Kidney (tissue), 14 donors: ENCODE results near the gene NCOA1. TPM values are rescaled to one million over a fixed set of nuclear protein-coding genes. Genes with fewer than 3 reads are reported as not detected.
"Not testable (repeated sequence)": the region's sequence is repeated elsewhere in the genome, so short reads cannot be mapped to it uniquely, and the experiment has no call there.

ENCODE experiments used
- DNase-seq, 5 donors: peaks; one replicate each; pipeline ENCODE4 v3.0.0-alpha.2; 2013 to 2020
- FAIRE-seq: peaks from 2 replicates; lab custom pipeline; 2012; peaks lifted over from hg19 to GRCh38; lab: Jason Lieb, UNC
- H3K27ac ChIP-seq, 2 donors: one replicate each; pipeline ENCODE4 v1.7.0; 2013; ENCODE audit warnings: low read depth in 2 of 2, low read length in 2 of 2, inconsistent platforms in 1 of 2
- H3K27me3 ChIP-seq: one replicate; pipeline ENCODE4 v1.7.1; 2013; ENCODE audit warnings: low read length, inconsistent platforms; ENCODE audit not compliant: control insufficient read depth, insufficient read depth
- H3K36me3 ChIP-seq, 3 donors: one replicate each; pipeline versions ENCODE4 v1.7.0 to v1.7.1; 2013; ENCODE audit warnings: low read length in 3 of 3, control low read depth in 1 of 3, inconsistent platforms in 1 of 3; ENCODE audit not compliant: insufficient read depth in 3 of 3, control insufficient read depth in 2 of 3
- H3K4me1 ChIP-seq, 3 donors: one replicate each; pipeline versions ENCODE4 v1.7.0 to v1.7.1; 2013; ENCODE audit warnings: low read length in 3 of 3, inconsistent platforms in 1 of 3, low read depth in 1 of 3; ENCODE audit not compliant: control insufficient read depth in 2 of 3, insufficient read depth in 2 of 3
- H3K4me3 ChIP-seq, 3 donors: one replicate each; pipeline versions ENCODE4 v1.7.0 to v1.8.1; 2013; ENCODE audit warnings: low read length in 3 of 3, control low read depth in 1 of 3, inconsistent platforms in 1 of 3
- H3K9ac ChIP-seq, 3 donors: one replicate each; pipeline versions ENCODE4 v1.7.0 to v1.7.1; 2013; ENCODE audit warnings: low read length in 3 of 3, control low read depth in 1 of 3, inconsistent platforms in 1 of 3
- H3K9me3 ChIP-seq, 3 donors: one replicate each; pipeline versions ENCODE4 v1.7.0 to v1.7.1; 2013; ENCODE audit warnings: low read length in 3 of 3, control low read depth in 1 of 3, inconsistent platforms in 1 of 3; ENCODE audit not compliant: control insufficient read depth in 2 of 3, insufficient read depth in 1 of 3
- intact Hi-C: fragments of 100-400 bp; cut with DNase I; formaldehyde crosslinking; loops from one replicate; pipeline ENCODE4 v1.11.1; 2022
- polyA plus RNA-seq: library from polyadenylated mRNA; stranded (reverse); fragments of 350-450 nt; fragmentation: Illumina TruSeq; extraction: RNeasy Lipid Tissue Mini Kit (QIAGEN cat#74804); gene quantifications from one replicate; pipeline ENCODE4 v1.2.3, GENCODE V29; 2014; ENCODE audit warnings: low read depth, low replicate concordance; ENCODE audit not compliant: insufficient read depth
- total RNA-seq: library from RNA; stranded (reverse); fragmentation: NEBNext Ultra II Directional; extraction: Animal tissue kit (Norgen Biotek cat#: 25700); gene quantifications from one replicate; pipeline ENCODE4 v1.2.1, GENCODE V29; 2021
- TF ChIP-seq, protein P1 (sequence below): IDR thresholded peaks from 3 replicates; pipeline ENCODE4 v1.5.1; 2012; ENCODE audit warnings: mild to moderate bottlenecking, moderate library complexity, borderline replicate concordance; ENCODE audit not compliant: insufficient read depth; ENCODE audit errors: extremely low read depth
- donor health status: control.
- donor health status: control.
- donor health status: control.
- donor health status: control.
- donor health status: control.
- donor health status: DM: yes; HTN: yes; CAD: no.
- donor health status: Normal renal cell carcinoma (clear cell type).

The NCOA1 gene
- total and polyA plus RNA-seq, 2 donors from 2014 or later = 11.6 to 41.5 TPM

DNA sequence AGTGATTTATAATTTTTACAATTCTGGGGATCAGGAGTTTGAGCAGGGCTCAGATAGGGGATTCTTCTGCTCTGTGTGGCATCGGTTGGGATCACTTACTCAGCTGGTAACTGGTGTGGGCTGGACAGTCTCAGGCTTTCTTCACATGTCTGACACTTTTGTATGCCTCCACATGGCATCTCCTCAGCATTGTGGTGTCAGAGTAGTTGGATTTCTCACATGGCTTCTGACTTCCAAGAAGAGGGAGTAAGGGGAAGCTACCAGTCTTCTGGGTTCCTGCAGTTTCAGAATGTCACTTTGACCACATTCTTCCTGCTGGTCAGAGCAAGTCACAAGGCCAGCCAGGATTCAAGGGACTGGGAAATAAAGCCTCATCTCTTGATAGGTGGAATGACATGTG is 55.6 kb downstream of the NCOA1 start:
- FAIRE-seq (no peak), DNase-seq (no peak)
- TF ChIP-seq, protein P1, sequence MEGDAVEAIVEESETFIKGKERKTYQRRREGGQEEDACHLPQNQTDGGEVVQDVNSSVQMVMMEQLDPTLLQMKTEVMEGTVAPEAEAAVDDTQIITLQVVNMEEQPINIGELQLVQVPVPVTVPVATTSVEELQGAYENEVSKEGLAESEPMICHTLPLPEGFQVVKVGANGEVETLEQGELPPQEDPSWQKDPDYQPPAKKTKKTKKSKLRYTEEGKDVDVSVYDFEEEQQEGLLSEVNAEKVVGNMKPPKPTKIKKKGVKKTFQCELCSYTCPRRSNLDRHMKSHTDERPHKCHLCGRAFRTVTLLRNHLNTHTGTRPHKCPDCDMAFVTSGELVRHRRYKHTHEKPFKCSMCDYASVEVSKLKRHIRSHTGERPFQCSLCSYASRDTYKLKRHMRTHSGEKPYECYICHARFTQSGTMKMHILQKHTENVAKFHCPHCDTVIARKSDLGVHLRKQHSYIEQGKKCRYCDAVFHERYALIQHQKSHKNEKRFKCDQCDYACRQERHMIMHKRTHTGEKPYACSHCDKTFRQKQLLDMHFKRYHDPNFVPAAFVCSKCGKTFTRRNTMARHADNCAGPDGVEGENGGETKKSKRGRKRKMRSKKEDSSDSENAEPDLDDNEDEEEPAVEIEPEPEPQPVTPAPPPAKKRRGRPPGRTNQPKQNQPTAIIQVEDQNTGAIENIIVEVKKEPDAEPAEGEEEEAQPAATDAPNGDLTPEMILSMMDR = no peak
- intact Hi-C loops = no loop called here
- Histone ChIP-seq H3K9me3 (peaks cover 0 to 6% (median 0%) of the 10 kb centered on the region in 3 donors), H3K27ac (no peak overlapping the region), H3K4me1 (no peaks in the 10 kb centered on the region), H3K36me3 (no peaks in the 10 kb centered on the region), H3K4me3 (no peak overlapping the region), H3K27me3 (no peaks in the 10 kb centered on the region), H3K9ac (no peak overlapping the region)

DNA sequence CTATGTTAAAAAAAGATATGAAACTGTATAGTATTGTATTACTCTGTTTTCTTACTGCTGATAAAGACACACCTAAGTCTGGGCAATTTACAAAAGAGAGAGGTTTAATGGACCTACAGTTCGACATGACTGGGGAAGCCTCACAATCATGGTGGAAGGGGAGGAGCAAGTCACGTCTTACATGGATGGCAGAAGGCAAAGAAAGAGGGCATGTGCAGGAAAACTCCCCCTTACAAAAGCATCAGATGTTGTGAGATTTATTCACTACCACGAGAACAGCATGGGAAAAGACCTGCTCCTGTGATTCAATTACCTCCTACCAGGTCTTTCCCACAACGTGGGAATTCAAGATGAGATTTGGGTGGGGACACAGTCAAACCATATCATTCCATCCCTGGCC is 57.0 kb downstream of the NCOA1 start:
- Histone ChIP-seq H3K9ac (no peak overlapping the region), H3K4me3 (no peak overlapping the region), H3K4me1 (no peaks in the 10 kb centered on the region), H3K27ac (no peak overlapping the region), H3K36me3 (no peaks in the 10 kb centered on the region), H3K27me3 (no peaks in the 10 kb centered on the region), H3K9me3 (peaks cover 0 to 6% (median 0%) of the 10 kb centered on the region in 3 donors)
- DNase-seq (no peak), FAIRE-seq (no peak)
- TF ChIP-seq, protein P1 = no peak
- intact Hi-C loops = no loop called here

DNA sequence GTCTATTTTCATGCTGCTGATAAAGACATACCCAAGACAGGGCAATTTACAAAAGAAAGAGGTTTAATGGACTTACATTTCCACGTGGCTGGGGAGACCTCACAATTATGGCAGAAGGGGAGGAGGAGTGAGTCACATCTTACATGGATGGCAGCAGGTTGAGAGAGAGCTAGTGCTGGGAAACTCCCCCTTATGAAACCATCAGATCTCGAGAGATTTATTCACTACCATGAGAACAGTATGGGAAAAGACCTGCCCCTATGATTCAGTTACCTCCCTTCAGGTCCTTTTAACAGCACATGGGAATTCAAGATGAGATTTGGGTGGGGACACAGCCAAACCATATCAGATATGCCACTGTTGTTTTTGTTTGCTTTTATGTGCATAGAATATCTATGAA is 59.2 kb downstream of the NCOA1 start:
- H3K27ac ChIP-seq, H3K4me3 ChIP-seq, H3K9me3 ChIP-seq, DNase-seq, intact Hi-C loops, H3K27me3 ChIP-seq, FAIRE-seq, H3K9ac ChIP-seq, H3K36me3 ChIP-seq, H3K4me1 ChIP-seq: not testable (repeated sequence)

DNA sequence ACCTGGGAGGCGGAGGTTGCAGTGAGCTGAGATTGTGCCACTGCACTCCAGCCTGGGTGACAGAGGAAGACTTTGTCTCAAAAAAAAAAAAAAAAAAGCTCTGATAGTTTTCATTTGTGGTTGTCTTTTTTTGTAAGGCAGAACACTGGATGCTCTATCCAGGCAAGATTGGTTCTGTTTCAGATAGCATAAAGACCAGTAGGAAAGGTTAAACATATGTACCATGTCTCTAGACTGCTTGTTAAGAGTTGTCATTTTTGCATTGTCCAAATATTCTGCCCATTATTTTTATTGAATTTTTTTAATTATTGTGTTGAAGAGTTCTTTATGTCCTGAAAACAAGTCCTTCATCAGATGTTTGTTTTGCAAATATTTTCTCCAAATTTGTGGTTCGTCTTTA is 60.0 kb downstream of the NCOA1 start:
- FAIRE-seq = no peak

More for the DNA sequence above, 60.0 kb downstream of the NCOA1 start:
- H3K36me3 ChIP-seq = no peaks in the 10 kb centered on the region
- intact Hi-C loops = no loop called here
- no peak overlapping the region for H3K4me3 ChIP-seq
- TF ChIP-seq, protein P1 = no peak
- no peak for DNase-seq
- no peaks in the 10 kb centered on the region for H3K4me1 ChIP-seq
- H3K27ac ChIP-seq = no peak overlapping the region
- H3K27me3 ChIP-seq = no peaks in the 10 kb centered on the region
- H3K9ac ChIP-seq = no peak overlapping the region
- peaks cover 0 to 2% (median under 1%) of the 10 kb centered on the region in 3 donors for H3K9me3 ChIP-seq
